Esophagus (tissue), 2 donors: Measurements from ENCODE around the gene ACOT12. TPM values are rescaled to one million over a fixed set of nuclear protein-coding genes. Genes with fewer than 3 reads are reported as not detected.
A peak's percentile ranks its signal among the peaks of the same experiment; 100 is the strongest.

ENCODE experiments used
- H3K27ac ChIP-seq, 2 donors: one replicate each; pipeline ENCODE4 v1.5.1; 2013; ENCODE audit warnings: low read depth in 2 of 2, mild to moderate bottlenecking in 2 of 2, inconsistent platforms in 1 of 2, low read length in 1 of 2, moderate library complexity in 1 of 2
- H3K27me3 ChIP-seq, 2 donors: one replicate each; pipeline ENCODE4 v1.6.1; 2013; ENCODE audit warnings: low read length in 2 of 2, control low read depth in 1 of 2, mild to moderate bottlenecking in 1 of 2; ENCODE audit not compliant: insufficient read depth in 2 of 2, control insufficient read depth in 1 of 2
- H3K36me3 ChIP-seq, 2 donors: one replicate each; pipeline ENCODE4 v1.6.1; 2013; ENCODE audit warnings: low read length in 1 of 2; ENCODE audit not compliant: control insufficient read depth in 2 of 2, insufficient read depth in 2 of 2
- H3K4me1 ChIP-seq, 2 donors: one replicate each; pipeline ENCODE4 v1.6.1; 2013; ENCODE audit warnings: low read length in 1 of 2; ENCODE audit not compliant: control insufficient read depth in 2 of 2, insufficient read depth in 2 of 2
- H3K4me3 ChIP-seq, 2 donors: one replicate each; pipeline ENCODE4 v1.5.1; 2013; ENCODE audit warnings: low read length in 2 of 2, mild to moderate bottlenecking in 2 of 2, low read depth in 1 of 2, moderate library complexity in 1 of 2
- H3K9me3 ChIP-seq, 2 donors: one replicate each; pipeline ENCODE4 v1.6.1; 2013; ENCODE audit warnings: mild to moderate bottlenecking in 2 of 2, low read depth in 1 of 2, low read length in 1 of 2, moderate library complexity in 1 of 2; ENCODE audit not compliant: control insufficient read depth in 2 of 2, insufficient read depth in 1 of 2
- WGBS, 2 donors: extraction: QIAGEN DNeasy Blood & Tissue Kit; methylation state at CpG; one replicate each; pipeline ENCODE4 v1.1.7; 2013; 5-methylcytosine and 5-hydroxymethylcytosine counted together
- polyA plus RNA-seq, 2 donors: library from polyadenylated mRNA; stranded (reverse); fragments of 200-250 nt; gene quantifications; one replicate each; pipeline ENCODE4 v1.2.3, GENCODE V29; 2013
- donor health status: healthy with polysubstance abuse.
- donor health status: Bipolar disorder and iron deficiency.

ACOT12 gene
- not detected for polyA plus RNA-seq

GRCh38 chr5:81393783-81394718 is at the start of gene ACOT12:
Gene ACOT12 (minus strand): TSS chr5:81394134. CDS start chr5:81394114, 20 bp downstream.
- 4 to 5% methylated on average over 77 of the region's 77 CpGs for WGBS, 2 donors
- peaks cover 0 to 4% of the 10 kb centered on the region in 2 donors for H3K9me3 ChIP-seq
- H3K4me1 ChIP-seq = peaks cover 0 to 5% of the 10 kb centered on the region in 2 donors
- no peak within 1 kb of the TSS for H3K27ac ChIP-seq
- H3K27me3 ChIP-seq = no peaks in the 10 kb centered on the region
- no peaks in the 10 kb centered on the region for H3K36me3 ChIP-seq
- peak within 1 kb of the TSS in 1 of 2 donors; percentile 43 for H3K4me3 ChIP-seq

GRCh38 chr5:81435023-81435422 is 41.1 kb upstream of the ACOT12 start:
- no peaks in the 10 kb centered on the region for H3K36me3 ChIP-seq
- H3K4me1 ChIP-seq = no peaks in the 10 kb centered on the region
- WGBS, 2 donors = 81 to 85% methylated on average over 6 of the region's 6 CpGs
- no peak overlapping the region for H3K27ac ChIP-seq
- H3K27me3 ChIP-seq = no peaks in the 10 kb centered on the region
- H3K9me3 ChIP-seq = no peaks in the 10 kb centered on the region
- no peak overlapping the region for H3K4me3 ChIP-seq

- Histone ChIP-seq H3K4me1 (no peaks in the 10 kb centered on the region), H3K9me3 (no peaks in the 10 kb centered on the region), H3K4me3 (no peak overlapping the region), H3K27ac (no peak overlapping the region), H3K27me3 (no peaks in the 10 kb centered on the region), H3K36me3 (no peaks in the 10 kb centered on the region)
Measured at GRCh38 chr5:81429985-81430384, 36.1 kb upstream of the ACOT12 start.

- Histone ChIP-seq H3K9me3 (no peaks in the 10 kb centered on the region), H3K4me3 (no peak overlapping the region), H3K4me1 (no peaks in the 10 kb centered on the region), H3K27me3 (no peaks in the 10 kb centered on the region), H3K27ac (no peak overlapping the region), H3K36me3 (no peaks in the 10 kb centered on the region)
- 64 to 91% methylated on average over 3 of the region's 3 CpGs for WGBS, 2 donors
Measured at GRCh38 chr5:81429363-81429762, 35.4 kb upstream of the ACOT12 start.

- Histone ChIP-seq H3K9me3 (no peaks in the 10 kb centered on the region), H3K36me3 (no peaks in the 10 kb centered on the region), H3K27ac (no peak overlapping the region), H3K4me3 (no peak overlapping the region), H3K4me1 (no peaks in the 10 kb centered on the region), H3K27me3 (no peaks in the 10 kb centered on the region)
Measured at GRCh38 chr5:81428861-81429260, 34.9 kb upstream of the ACOT12 start.

- no peaks in the 10 kb centered on the region for H3K27me3 ChIP-seq
- 74 to 90% methylated on average over 3 of the region's 3 CpGs for WGBS, 2 donors
- H3K36me3 ChIP-seq = no peaks in the 10 kb centered on the region
- no peaks in the 10 kb centered on the region for H3K9me3 ChIP-seq
- no peak overlapping the region for H3K27ac ChIP-seq
- H3K4me3 ChIP-seq = no peak overlapping the region
- H3K4me1 ChIP-seq = no peaks in the 10 kb centered on the region
Measured at GRCh38 chr5:81428446-81428845, 34.5 kb upstream of the ACOT12 start.

GRCh38 chr5:81427566-81427965 is 33.6 kb upstream of the ACOT12 start:
- H3K27ac ChIP-seq = no peak overlapping the region
- no peaks in the 10 kb centered on the region for H3K9me3 ChIP-seq
- H3K36me3 ChIP-seq = no peaks in the 10 kb centered on the region
- no peaks in the 10 kb centered on the region for H3K27me3 ChIP-seq
- no peak overlapping the region for H3K4me3 ChIP-seq
- 95 to 100% methylated on average over 1 of the region's 1 CpG for WGBS, 2 donors
- H3K4me1 ChIP-seq = no peaks in the 10 kb centered on the region

GRCh38 chr5:81426359-81427030 is 32.6 kb upstream of the ACOT12 start:
- Histone ChIP-seq H3K9me3 (no peaks in the 10 kb centered on the region), H3K27ac (no peak overlapping the region), H3K27me3 (no peaks in the 10 kb centered on the region), H3K36me3 (no peaks in the 10 kb centered on the region), H3K4me3 (no peak overlapping the region), H3K4me1 (no peaks in the 10 kb centered on the region)
- WGBS, 2 donors = 43 to 60% methylated on average over 3 of the region's 3 CpGs

GRCh38 chr5:81425569-81425968 is 31.6 kb upstream of the ACOT12 start:
- no peaks in the 10 kb centered on the region for H3K36me3 ChIP-seq
- no peaks in the 10 kb centered on the region for H3K9me3 ChIP-seq
- no peak overlapping the region for H3K27ac ChIP-seq
- H3K4me3 ChIP-seq = no peak overlapping the region
- no peaks in the 10 kb centered on the region for H3K27me3 ChIP-seq
- H3K4me1 ChIP-seq = no peaks in the 10 kb centered on the region
- 0 to 2% methylated on average over 2 of the region's 2 CpGs for WGBS, 2 donors
